HEK293 (cell line): ENCODE results near the gene MAGEF1.
"Not testable (repeated sequence)": the region's sequence is repeated elsewhere in the genome, so short reads cannot be mapped to it uniquely, and the experiment has no call there.

ENCODE experiments used
- CTCF ChIP-seq: fragments of 450-650 bp; formaldehyde crosslinking; IDR thresholded peaks from 2 replicates; pipeline ENCODE4 v1.5.1; 2016; ENCODE audit warnings: missing biosample characterization, missing genetic modification characterization
- HOXA7 ChIP-seq: sonication (generic); formaldehyde crosslinking; IDR thresholded peaks from 2 replicates; pipeline ENCODE4 v1.8.1; 2022; ENCODE audit warnings: missing genetic modification reagents, borderline replicate concordance
- REST ChIP-seq: fragments of 450-650 bp; formaldehyde crosslinking; IDR thresholded peaks from 2 replicates; pipeline ENCODE4 v1.5.1; 2016; ENCODE audit warnings: missing biosample characterization, missing genetic modification characterization
- YY1 ChIP-seq: fragments of 450-650 bp; formaldehyde crosslinking; IDR thresholded peaks from 2 replicates; pipeline ENCODE4 v1.5.1; 2018; ENCODE audit warnings: missing biosample characterization, missing genetic modification characterization
- YY2 ChIP-seq: fragments of 450-650 bp; formaldehyde crosslinking; IDR thresholded peaks from 2 replicates; pipeline ENCODE4 v1.5.1; 2016; ENCODE audit warnings: missing biosample characterization, missing genetic modification characterization
- ZBTB11 ChIP-seq: fragments of 450-650 bp; formaldehyde crosslinking; conservative IDR thresholded peaks from 2 replicates; pipeline ENCODE4 v1.5.1; 2016; ENCODE audit warnings: low read depth, missing biosample characterization, missing genetic modification characterization
- ZBTB26 ChIP-seq: fragments of 450-650 bp; formaldehyde crosslinking; optimal IDR thresholded peaks from 2 replicates; pipeline ENCODE3; 2016; ENCODE audit warnings: missing biosample characterization, mild to moderate bottlenecking, missing genetic modification characterization
- ZNF10 ChIP-seq: fragments of 450-650 bp; formaldehyde crosslinking; IDR thresholded peaks from 2 replicates; pipeline ENCODE4 v1.5.1; 2017; ENCODE audit warnings: missing biosample characterization, missing genetic modification characterization
- ZNF658 ChIP-seq: fragments of 450-650 bp; formaldehyde crosslinking; IDR thresholded peaks from 2 replicates; pipeline ENCODE4; 2016; ENCODE audit warnings: missing biosample characterization, missing genetic modification characterization

- TF ChIP-seq CTCF (tag by site-specific recombination); ZNF10 (tag by site-specific recombination); ZBTB11; ZNF658 (tag by site-specific recombination); REST (tag by site-specific recombination); HOXA7 (CRISPR knock-in tag); YY1 (tag by site-specific recombination); ZBTB26; YY2 (tag by site-specific recombination): not testable (repeated sequence)
Observed at GRCh38 chr3:184729154-184729553, 17.3 kb upstream of the MAGEF1 start.
